Right renal cortex interstitium (tissue), 3 donors: ENCODE results near the gene SUFU. TPM values are rescaled to one million over a fixed set of nuclear protein-coding genes. Genes with fewer than 3 reads are reported as not detected.

ENCODE experiments used
- DNase-seq, 3 donors: peaks; one replicate each; pipeline ENCODE4 v3.0.0-alpha.2; 2013; ENCODE audit warnings: low read depth in 3 of 3, low spot score in 2 of 3
- polyA plus RNA-seq, 3 donors: library from polyadenylated mRNA; unstranded; fragments of 120-200 nt; gene quantifications; one replicate each; pipeline ENCODE4 v1.2.1, GENCODE V29; 2013; ENCODE audit not compliant: insufficient read length in 3 of 3

SUFU gene
- polyA plus RNA-seq, 3 donors: 24.1 to 30.0 (median 27.6) TPM

- DNase-seq: no peak
These were observed 89.5 kb downstream of the SUFU start for GRCh38 chr10:102593074-102593803.

DNA sequence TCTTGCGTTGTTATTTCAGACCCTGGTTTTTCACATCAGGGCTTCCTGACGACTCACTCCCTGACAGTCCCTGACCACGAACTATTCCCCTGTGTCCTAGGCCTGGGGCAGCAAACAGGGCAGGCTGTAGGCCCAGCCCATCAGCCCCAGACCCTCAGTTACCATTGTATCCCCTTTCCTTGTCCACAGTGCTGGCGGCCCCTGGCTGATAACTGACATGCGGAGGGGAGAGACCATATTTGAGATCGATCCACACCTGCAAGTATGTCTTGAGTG, 90.0 kb downstream of the SUFU start:
- no peak for DNase-seq

DNA sequence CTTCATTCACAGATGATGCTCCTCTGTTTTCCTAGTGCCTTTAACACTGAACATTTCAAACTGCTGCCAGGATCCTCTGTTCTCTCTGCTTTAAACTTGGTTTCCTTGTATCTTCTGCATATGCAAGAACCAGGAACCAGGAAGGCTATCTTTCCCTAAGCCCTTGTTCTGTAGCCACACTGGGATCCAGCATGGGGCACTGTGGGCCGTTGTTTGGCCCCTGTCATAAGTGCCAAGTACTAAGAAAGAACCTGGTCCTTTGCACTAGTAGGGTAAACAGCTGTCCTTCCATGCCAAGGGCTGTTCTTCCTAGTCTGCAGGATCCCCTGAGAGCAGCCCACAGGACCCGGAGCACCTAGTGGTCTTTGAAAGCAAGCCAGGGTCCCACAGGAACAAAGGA, 91.5 kb downstream of the SUFU start:
- DNase-seq: no peak

GRCh38 chr10:102595897-102596296, 92.1 kb downstream of the SUFU start:
- no peak for DNase-seq

GRCh38 chr10:102596506-102596971, 92.8 kb downstream of the SUFU start:
- DNase-seq: no peak

- no peak for DNase-seq
These were observed 93.6 kb downstream of the SUFU start for GRCh38 chr10:102597131-102597991.

DNA sequence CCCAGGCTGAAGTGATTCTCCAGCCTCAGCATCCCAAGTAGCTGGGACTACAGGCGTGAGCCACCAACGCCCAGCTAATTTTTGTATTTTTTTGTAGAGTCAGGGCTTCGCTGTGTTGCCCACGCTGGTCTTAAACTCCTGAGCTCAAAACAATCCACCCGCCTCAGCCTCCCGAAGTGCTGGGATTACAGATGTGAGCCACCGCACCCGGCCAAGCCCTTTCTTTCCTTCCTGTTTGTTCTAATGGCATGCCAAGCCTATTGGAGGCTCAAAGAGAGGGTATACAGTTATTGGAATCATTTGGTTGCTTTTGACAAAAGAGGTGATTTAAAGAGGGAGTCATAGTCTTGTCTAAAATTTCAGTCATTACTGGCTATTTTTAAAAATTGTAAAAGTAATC, 94.5 kb downstream of the SUFU start:
- no peak for DNase-seq

DNA sequence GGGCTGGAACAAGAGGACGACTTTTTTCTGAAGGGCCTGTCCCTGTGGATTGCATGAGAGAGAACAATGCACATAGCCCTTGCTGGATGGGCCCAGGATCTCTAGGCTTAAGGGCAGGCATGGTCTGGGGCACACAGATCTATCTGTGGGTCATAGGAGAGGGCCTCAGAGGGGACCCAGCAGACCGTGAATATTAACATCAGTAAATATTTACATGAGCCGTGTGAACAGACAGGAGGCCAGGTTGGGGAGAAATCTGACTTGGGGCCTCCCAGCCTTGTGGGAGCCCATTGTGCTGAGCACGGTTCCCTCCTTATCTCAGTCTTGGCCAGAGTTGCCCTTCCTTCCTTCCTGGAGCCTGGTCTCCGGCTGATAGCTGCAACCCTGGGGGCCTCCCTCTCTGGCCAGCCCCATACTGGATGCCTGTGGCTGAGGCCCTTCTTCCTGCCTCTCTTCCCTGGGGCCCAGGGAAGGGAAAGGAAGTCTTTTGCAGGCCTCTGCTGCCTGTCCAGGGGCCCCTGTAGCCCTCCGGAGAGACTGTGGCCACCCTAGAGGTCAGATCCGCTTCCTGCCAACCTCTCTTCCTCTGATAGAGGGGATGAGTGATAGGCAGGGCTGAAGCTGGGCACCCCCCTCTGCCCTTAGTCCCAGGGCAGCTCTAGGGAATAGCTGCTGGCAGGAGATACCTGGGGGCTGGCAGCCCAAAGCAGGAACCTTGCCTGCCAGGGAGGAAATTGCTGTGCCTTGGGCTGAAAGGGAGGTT, 96.0 kb downstream of the SUFU start:
- no peak for DNase-seq

GRCh38 chr10:102600816-102601215, 97.0 kb downstream of the SUFU start:
- DNase-seq: no peak

DNA sequence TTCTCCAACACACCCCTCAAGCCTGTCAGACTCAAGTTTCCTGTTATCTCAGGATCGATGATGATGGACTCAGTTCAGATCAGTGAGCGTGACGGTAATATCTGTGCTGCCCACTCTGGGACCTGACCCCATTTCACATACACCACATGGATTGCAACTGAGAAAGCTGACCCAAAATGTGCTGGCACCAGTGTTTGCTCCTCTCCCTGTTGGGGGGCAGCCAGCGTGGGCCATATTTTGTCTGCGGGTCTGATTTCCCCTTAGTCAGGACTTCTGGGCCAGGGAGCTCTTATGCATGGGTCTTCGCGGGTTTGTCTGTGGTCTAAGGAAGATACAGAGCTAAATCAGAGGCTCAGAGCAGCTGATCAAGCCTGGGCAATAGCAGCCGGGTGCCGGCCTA, 97.9 kb downstream of the SUFU start:
- no peak for DNase-seq

GRCh38 chr10:102602272-102603045, 98.7 kb downstream of the SUFU start:
- DNase-seq: no peak

- DNase-seq: no peak
These were observed 100.2 kb downstream of the SUFU start for GRCh38 chr10:102603946-102604345.

DNA sequence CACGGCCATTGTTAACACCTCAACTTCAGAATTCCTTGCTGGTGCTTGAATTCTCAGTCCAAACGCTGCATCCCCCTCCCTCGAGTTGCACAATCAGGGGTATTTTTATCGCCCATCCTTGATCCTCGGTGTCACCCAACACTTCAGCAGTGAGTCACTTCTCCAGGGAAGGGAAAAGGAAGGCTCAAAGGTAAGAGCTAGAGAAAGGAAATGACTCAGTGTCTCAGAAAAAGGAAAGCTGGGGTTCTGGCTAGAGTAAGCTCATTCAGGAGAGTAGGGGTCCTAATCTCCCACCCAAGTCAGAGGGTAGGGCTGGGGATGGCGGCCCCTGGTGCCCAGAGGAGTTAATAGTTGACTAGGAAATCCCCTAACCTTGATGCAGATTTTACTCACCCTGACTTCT, 100.7 kb downstream of the SUFU start:
- DNase-seq: no peak

DNA sequence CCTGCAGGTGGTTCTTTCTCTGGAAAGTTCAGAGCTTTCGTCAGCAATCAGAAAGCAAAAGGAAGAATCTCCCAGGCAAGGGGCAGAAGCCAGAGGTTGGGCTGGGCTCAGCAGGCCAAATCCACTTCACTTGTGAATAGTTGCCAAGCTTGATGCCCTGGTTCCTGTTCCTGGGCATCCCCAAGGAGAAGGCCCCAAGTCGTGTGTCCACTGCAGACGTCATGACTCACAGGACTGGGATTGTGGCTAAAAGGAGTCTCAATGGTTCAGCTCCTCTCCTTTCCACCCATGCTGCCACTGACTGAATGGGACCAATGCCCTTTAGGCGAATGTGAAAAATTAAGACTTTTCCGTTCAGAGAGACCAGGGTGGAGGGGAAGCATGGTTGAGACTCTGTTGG, 101.9 kb downstream of the SUFU start:
- no peak for DNase-seq

DNA sequence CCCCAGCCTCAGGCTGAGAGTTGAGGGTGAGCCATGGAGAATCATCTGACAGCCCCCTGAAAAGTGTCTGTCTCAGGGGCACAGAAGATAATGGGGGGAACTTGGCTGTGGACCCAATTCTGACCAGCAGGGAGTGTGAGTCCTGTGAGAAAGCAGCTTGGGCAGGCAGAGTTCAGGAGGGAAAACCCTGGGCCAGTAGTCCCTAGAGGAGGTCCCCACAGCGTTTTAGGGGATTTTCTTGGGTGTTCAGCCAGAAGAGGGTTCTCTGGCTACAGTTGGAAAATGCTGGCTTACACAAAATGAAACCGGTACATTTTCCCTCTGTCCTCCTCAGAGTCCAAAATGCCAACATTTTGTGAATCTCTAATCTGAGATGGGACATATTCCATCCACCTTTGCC, 104.7 kb downstream of the SUFU start:
- DNase-seq: no peak

- DNase-seq: no peak
These were observed 106.7 kb downstream of the SUFU start for GRCh38 chr10:102610441-102610887.

- DNase-seq: no peak
These were observed 107.8 kb downstream of the SUFU start for GRCh38 chr10:102611514-102612087.

DNA sequence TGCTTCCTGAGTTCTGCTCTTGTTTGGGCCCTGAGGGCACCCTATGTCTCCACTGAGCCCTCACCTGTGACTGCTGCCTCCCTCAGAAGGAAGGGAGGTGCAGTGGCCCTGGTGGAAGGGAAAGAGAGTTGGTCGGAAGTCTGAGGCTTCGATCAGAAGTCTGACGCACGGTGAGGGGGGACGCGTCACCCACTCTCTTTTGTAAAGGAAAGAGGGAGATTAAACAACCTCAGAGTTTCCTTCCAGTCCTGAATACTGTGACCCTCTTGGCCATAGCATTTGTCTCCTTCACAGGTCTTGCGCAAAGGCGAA, 109.1 kb downstream of the SUFU start:
- DNase-seq: no peak

DNA sequence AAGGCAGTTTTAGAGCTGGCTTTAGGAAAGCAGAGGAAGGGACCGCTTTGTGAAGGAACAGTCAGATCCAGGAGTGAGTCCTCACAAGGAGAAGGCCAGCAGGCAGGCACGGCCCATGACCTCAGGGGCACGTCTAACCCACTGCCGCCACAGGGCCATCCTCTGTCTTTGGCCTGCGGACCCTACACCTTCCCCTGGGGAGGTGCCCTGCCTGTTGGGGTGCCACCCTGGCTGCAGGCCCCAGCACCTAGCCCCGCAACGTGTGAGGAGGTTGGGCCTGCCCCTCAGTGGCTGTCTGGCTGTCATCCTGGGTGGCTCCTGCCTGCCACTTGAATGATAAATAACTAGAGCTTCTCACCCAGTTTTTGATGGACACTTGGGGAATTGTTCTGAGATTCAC, 109.5 kb downstream of the SUFU start:
- no peak for DNase-seq

- DNase-seq: no peak
These were observed 110.0 kb downstream of the SUFU start for GRCh38 chr10:102613785-102614184.
